CD1c-positive myeloid dendritic cell (primary cell): ENCODE data around the gene ZNF438.
"Not testable (repeated sequence)": the region's sequence is repeated elsewhere in the genome, so short reads cannot be mapped to it uniquely, and the experiment has no call there.

Experiments
- DNase-seq: peaks from one replicate; pipeline ENCODE4 v3.0.0-alpha.2; 2016; ENCODE audit errors: extremely low spot score

The ZNF438 gene

DNA sequence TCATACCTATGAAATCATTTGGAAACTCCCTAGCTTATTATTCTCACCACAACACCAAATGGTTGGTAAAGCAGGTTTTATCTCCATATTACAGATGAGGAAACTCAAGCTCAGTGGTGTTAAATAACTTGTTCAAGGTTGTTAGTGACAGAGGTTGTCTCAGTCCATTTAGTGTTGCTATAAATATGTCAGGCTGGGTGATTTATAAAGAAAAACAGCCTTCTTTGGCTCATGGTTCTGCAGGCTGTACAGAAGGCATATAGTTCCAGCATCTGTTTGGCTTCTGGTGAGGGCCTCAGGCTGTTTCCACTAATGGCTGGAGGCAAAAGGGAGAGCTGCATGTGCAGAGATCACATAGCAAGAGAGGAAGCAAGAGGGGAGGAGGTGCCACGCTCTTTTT lies 96.6 kb downstream of the ZNF438 start:
- no peak for DNase-seq

- DNase-seq, result no peak
Measured at GRCh38 chr10:30931094-30931493, 100.6 kb downstream of the ZNF438 start.

DNA sequence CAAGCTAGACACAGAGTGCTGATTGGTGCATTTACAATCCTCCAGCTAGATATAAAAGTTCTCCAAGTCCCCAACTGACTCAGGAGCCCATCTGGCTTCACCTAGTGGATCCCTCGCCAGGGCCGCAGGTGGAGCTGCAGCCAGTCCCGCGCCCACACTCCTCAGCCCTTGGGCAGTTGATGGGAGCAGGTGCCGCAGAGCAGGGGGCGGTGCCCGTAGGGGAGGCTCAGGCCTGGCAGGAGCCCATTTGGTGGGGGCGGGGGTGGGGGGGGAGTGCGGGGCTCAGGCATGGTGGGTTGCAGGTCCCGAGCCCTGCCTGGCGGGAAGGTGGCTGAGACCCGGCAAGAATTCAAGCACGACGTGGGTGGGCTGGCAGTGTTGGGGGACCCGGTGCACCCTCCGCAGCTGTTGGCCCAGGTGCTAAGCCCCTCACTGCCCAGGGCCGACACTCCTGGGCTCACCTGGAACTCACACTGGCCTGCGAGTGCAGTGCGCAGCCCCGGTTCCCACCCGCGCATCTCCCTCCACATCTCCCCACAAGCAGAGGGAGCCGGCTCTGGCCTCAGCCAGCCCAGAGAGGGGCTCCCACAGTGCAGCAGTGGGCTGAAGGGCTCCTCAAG lies 101.7 kb downstream of the ZNF438 start:
- DNase-seq, result no peak

DNA sequence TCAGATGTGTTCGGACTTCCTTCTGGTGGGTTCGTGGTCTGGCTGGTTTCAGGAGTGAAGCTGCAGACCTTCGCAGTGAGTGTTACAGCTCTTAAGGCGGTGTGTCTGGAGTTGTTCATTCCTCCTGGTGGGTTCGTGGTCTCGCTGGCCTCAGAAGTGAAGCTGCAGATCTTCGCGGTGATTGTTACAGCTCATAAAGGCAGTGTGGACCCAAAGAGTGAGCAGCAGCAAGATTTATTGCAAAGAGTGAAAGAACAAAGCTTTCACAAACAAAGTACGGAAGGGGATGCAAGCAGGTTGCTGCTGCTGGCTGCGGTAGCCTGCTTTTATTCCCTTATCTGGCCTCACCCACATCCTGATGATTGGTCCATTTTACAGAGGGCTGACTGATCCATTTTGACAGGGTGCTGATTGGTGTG lies 102.3 kb downstream of the ZNF438 start:
- DNase-seq, result not testable (repeated sequence)

DNA sequence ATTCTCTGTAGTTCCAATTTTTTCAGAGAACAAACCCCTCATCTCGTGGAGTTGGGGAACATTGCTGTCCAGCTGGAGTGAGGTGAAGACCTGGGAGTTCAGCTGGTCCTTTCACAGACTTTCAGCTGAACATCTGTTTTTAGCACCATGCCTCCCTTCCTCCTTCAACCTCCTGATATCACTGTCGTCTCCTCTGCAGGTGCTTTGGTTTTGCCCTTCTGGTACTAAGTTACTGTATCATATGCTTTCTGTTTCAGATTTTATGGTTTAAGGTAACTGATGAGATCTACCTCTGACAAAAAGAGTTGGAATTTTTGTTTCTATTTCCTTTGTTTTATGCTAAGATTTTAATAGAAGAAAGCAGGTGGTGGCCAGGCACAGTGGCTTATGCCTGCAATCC lies 102.9 kb downstream of the ZNF438 start:
- DNase-seq, result no peak

- DNase-seq, result no peak
Measured at GRCh38 chr10:30918651-30919050, 113.0 kb downstream of the ZNF438 start.

DNA sequence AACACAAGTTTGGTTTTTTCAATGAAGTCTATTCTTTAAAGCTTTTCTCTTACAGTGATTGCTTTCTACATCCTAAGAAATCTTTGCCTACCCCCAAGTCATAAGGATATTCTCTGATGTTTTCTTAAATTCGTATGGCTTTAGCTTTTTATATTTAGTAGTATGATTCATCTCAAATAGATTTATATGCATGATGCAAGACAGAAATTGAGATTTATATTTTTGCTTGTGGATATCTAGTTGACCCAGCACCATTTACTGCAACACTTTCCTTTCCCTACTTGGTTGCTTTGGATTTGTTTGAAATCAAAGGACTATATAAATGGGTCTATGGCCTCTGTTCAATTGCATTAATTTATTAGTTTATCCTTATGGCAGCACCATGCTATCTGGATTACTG lies 113.9 kb downstream of the ZNF438 start:
- no peak for DNase-seq

DNA sequence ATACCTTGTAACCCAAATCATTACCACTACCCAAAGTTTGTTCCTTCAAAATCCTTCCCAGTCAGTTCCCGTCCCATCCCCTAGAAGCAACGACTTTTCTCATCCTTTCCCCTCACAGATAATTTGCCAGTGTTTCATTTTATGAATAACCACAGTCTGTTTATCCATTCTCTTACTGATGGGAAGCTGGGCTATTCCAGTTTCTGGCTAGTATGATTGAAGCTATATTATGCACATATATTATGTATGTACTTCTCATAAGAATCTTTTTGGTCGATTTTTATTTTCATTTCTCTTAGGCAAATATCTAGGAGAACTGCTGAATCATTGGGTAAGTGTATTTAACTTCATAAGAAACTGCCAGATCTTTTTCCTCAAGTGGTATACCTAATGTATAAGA lies 114.6 kb downstream of the ZNF438 start:
- DNase-seq, result no peak

DNA sequence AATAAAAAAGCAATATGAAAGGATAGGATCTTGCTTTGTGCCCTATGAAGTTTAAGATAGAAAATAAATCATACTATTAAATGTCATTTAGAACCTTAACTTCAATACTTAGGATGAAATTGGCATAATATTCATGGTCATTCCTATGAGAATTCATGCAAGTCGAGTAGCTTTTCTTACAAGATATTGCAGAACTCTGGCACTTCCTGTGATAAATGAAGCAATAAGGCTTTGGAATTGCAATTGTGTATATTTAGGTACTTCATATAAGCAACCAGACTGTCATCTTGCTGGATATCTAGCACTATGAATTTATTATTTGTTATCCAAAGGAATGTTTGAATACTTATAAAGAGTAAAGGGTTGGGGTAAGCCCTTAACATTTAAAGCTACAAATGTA lies 116.5 kb downstream of the ZNF438 start:
- DNase-seq, result peak; percentile 26

GRCh38 chr10:30911303-30911863 lies 120.3 kb downstream of the ZNF438 start:
- DNase-seq, result no peak

DNA sequence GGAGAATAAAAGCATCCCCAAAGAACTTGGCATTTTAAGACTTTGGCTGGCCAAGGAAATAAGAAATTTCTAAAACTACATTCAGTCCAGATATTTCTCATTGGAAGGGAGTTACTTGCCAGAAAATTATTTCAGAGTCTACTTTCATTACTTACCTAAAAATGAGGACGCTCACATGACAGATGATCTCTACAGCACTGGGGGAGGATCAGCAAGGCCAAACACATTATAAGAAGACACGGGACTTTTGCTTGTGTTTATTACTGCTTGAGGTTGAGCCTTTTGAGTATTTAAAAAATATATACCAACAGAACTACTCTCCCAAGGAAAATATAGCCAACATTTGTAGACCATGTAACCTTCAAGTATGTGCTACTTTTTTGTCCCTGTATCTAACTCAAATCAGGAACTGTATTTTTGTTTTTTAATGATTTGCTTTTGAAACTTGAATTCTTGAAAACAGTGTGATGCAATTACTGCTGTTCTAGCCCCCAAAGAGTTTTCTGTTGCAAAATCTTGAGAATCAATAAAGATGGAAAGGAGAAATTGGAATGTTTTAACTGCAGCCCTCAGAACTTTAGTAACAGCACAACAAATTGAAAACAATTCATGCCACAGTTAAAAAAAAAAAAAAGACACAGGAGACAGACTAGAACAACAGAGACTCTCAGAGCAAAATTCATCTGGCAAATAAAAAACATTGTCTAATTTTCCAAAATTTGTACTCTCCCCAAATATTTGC lies 128.1 kb downstream of the ZNF438 start:
- no peak for DNase-seq

DNA sequence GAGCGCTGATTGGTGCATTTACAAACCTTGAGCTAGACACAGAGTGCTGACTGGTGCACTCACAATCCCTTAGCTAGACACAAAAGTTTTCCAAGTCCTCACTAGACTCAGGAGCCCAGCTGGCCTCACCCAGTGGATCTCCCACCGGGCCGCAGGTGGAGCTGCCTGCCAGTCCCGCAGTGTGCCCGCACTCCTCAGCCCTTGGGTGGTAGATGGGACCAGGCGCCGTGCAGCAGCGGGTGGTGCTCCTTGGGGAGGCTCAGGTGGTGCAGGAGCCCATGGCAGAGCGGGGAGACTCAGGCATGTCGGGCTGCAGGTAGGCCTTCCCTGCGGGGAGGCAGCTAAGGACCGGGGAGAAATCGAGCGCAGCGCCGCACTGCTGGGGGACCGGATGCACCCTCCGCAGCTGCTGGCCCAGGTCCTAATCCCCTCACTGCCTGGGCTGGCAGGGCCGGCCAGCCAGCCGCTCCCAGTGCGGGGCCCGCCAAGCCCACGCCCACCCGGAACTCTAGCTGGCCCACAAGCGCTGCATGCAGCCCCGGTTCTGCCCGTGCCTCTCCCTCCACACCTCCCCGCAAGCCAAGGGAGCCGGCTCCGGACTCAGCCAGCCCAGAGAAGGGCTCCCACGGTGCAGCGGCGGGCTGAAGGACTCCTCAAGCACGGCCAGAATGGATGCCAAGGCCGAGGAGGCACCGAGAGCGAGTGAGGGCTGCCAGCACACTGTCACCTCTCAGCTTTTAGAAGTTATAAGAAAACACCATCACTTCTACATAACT lies 128.9 kb downstream of the ZNF438 start:
- no peak for DNase-seq

DNA sequence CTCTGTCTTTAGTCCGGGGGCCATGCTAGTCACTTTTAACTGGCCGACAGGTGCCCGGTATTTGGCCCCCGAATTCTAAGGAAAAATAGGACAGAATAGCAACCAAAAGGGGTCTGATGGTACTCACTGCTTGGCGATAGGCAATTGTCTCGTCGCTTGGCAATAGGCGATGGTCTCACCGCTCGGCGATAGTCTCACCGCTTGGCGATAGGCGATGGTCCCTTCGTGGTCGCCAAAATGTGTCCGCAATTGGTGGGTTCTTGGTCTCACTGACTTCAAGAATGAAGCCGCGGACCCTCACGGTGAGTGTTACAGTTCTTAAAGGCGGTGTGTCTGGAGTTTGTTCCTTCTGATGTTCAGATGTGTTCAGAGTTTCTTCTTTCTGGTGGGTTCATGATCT lies 130.2 kb downstream of the ZNF438 start:
- DNase-seq, result not testable (repeated sequence)

DNA sequence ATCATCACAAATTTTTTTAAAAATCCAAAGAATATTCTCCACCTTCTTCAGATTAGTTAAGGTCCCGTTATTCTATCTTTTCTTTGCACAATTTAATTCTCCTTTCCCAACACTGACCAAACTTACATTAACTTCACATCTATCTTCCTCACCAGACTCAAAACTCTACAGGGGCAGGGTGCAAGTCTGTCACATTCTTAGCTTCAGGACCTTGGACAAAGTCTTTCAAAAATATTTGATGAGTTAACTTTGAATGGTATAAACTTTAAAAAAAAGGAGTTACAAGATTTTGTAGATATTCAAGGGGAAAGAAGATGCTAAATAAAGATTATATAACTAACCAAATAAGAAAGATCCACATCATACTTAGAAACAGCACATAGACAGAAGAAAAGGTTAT lies 132.7 kb downstream of the ZNF438 start:
- no peak for DNase-seq

- no peak for DNase-seq
Measured at GRCh38 chr10:30897547-30897946, 134.1 kb downstream of the ZNF438 start.

DNA sequence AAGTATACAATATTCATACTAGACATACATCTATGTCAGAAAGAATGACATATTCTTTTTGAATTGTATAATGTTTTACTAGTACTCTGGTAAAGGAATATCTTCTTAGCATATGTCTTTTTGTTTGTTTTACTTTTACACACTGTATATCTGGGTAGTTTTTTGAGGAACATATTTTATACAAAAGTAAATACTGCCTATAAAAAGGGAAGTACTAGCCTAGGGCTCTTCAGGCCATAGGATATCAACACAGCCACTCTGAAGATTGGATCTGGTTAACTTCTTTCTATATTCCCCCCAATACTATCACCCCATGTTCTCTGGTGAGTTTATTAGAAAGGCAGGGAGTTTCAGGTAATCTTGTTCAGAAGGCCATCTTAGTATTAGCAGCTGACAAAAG lies 134.6 kb downstream of the ZNF438 start:
- no peak for DNase-seq

- DNase-seq, result no peak
Measured at GRCh38 chr10:30894221-30894620, 137.4 kb downstream of the ZNF438 start.

GRCh38 chr10:30893208-30893607 lies 138.5 kb downstream of the ZNF438 start:
- no peak for DNase-seq

- DNase-seq, result no peak
Measured at GRCh38 chr10:30887839-30888238, 143.8 kb downstream of the ZNF438 start.

DNA sequence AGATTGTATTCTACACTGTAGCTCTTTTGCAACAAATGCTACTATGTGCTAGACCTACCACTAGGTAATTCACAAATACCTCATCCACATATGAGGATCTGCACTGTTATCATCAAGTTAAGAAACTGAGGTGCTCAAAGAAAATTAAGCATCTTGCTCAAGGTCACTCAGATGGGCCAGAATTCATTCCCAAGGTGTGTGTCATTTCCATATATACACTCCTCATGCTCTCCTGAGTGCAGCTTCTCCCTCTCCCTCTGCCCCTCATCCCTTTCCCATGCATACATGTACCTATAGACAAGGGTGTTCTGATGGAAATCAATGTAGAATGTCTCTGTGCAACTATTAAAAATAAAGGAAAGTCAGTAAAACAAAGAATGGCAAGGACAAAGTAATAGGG lies 146.2 kb downstream of the ZNF438 start:
- DNase-seq, result no peak

DNA sequence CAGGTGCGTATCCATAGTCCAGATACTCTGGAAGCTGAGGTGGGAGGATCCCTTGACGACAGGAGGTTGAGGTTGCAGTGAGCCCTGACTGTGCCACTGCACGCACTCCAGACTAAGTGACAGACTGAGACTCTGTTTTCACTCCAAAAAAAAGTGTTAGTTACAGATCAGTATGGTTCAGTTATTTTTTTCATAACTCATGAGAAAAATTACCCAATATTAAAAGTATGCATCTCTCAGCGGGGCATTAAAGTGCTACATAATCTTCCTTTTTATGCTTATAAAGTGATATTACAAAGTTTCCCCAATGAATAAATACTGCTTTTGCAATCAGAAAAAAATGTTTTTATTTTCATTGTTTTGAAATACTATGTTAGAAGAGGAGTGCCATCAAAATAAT lies 147.9 kb downstream of the ZNF438 start:
- DNase-seq, result no peak

DNA sequence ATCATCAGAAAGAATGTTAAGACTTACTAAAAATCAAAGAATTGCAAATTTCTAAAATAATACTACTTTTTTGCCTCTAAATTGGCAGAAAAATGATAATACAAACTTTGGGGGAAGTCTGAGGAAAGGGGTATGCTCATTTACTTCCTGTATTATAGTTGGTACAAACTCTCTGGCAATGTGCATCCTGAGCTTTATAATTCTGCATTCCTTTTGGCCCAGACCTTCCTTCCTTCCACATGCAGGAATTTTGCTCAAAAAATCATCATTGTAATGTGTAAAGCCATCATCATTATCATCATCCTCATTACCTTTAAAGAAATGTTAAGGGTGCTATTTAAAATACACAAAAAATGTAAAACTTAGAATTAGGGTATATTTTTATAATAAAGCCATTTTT lies 148.5 kb downstream of the ZNF438 start:
- DNase-seq, result no peak

- DNase-seq, result no peak
Measured at GRCh38 chr10:30882281-30882680, 149.4 kb downstream of the ZNF438 start.
